HepG2 (cell line): ENCODE data around the gene WDR54. TPM values are rescaled to one million over a fixed set of nuclear protein-coding genes. Genes with fewer than 3 reads are reported as not detected.

Experiments used
- ATF1 ChIP-seq: IDR thresholded peaks from 2 replicates; pipeline ENCODE4 v1.6.1; 2016; ENCODE audit warnings: mild to moderate bottlenecking, control low read depth
- DNMT3B ChIP-seq: conservative IDR thresholded peaks from 2 replicates; pipeline ENCODE4 v1.6.1; 2016; ENCODE audit warnings: missing biosample characterization, control low read depth
- HNF1B ChIP-seq: sonication (generic); formaldehyde crosslinking; IDR thresholded peaks from 2 replicates; pipeline ENCODE4 v1.5.1; 2020; ENCODE audit warnings: mild to moderate bottlenecking, moderate library complexity, missing genetic modification reagents
- HOMEZ ChIP-seq: IDR thresholded peaks from 2 replicates; pipeline ENCODE4 v1.6.1; 2016; ENCODE audit warnings: low read depth
- KLF15 ChIP-seq: sonication (generic); formaldehyde crosslinking; IDR thresholded peaks from 2 replicates; pipeline ENCODE4 v1.8.1; 2023; ENCODE audit warnings: borderline replicate concordance, mild to moderate bottlenecking, inconsistent platforms, missing genetic modification reagents, mixed read lengths
- MTA1 ChIP-seq: sonication (generic); formaldehyde crosslinking; IDR thresholded peaks from 2 replicates; pipeline ENCODE4 v1.4.0; 2020; ENCODE audit warnings: missing genetic modification reagents, mild to moderate bottlenecking, borderline replicate concordance
- NFAT5 ChIP-seq: sonication (generic); formaldehyde crosslinking; IDR thresholded peaks from 2 replicates; pipeline ENCODE4 v1.4.0; 2020; ENCODE audit warnings: missing genetic modification reagents
- PITX1 ChIP-seq: sonication (generic); formaldehyde crosslinking; IDR thresholded peaks from 2 replicates; pipeline ENCODE4 v1.5.1; 2020; ENCODE audit warnings: mild to moderate bottlenecking, missing genetic modification reagents
- SIX1 ChIP-seq: sonication (generic); formaldehyde crosslinking; IDR thresholded peaks from 2 replicates; pipeline ENCODE4 v1.4.0; 2020; ENCODE audit warnings: missing genetic modification reagents, borderline replicate concordance
- TRAFD1 ChIP-seq: sonication (generic); formaldehyde crosslinking; IDR thresholded peaks from 2 replicates; pipeline ENCODE4 v1.5.1; 2020; ENCODE audit warnings: missing genetic modification reagents, mild to moderate bottlenecking, borderline replicate concordance
- ZFP36L1 ChIP-seq: sonication (generic); formaldehyde crosslinking; IDR thresholded peaks from 2 replicates; pipeline ENCODE4 v1.8.0; 2022; ENCODE audit warnings: mild to moderate bottlenecking, missing genetic modification reagents, moderate library complexity
- ZNF17 ChIP-seq: sonication (generic); formaldehyde crosslinking; IDR thresholded peaks from 2 replicates; pipeline ENCODE4 v1.5.0; 2020; ENCODE audit warnings: mild to moderate bottlenecking, missing genetic modification reagents
- ZNF251 ChIP-seq: sonication (generic); formaldehyde crosslinking; IDR thresholded peaks from 2 replicates; pipeline ENCODE4 v1.9.0; 2021; ENCODE audit warnings: mild to moderate bottlenecking, missing genetic modification reagents
- ZNF30 ChIP-seq: sonication (generic); formaldehyde crosslinking; IDR thresholded peaks from 2 replicates; pipeline ENCODE4 v1.5.0; 2020; ENCODE audit warnings: mild to moderate bottlenecking, missing genetic modification reagents
- ZNF430 ChIP-seq: sonication (generic); formaldehyde crosslinking; IDR thresholded peaks from 2 replicates; pipeline ENCODE4 v1.9.0; 2021; ENCODE audit warnings: mild to moderate bottlenecking, missing genetic modification reagents
- ZNF446 ChIP-seq: sonication (generic); formaldehyde crosslinking; IDR thresholded peaks from 2 replicates; pipeline ENCODE4 v1.5.0; 2020; ENCODE audit warnings: mild to moderate bottlenecking, missing genetic modification reagents
- ZNF577 ChIP-seq: sonication (generic); formaldehyde crosslinking; IDR thresholded peaks from 2 replicates; pipeline ENCODE4 v1.4.0; 2020; ENCODE audit warnings: mild to moderate bottlenecking, low read depth, missing genetic modification reagents, borderline replicate concordance
- ZNF777 ChIP-seq: sonication (generic); formaldehyde crosslinking; IDR thresholded peaks from 2 replicates; pipeline ENCODE4 v1.4.0; 2020; ENCODE audit warnings: missing genetic modification reagents
- ZSCAN29 ChIP-seq: sonication (generic); formaldehyde crosslinking; conservative IDR thresholded peaks from 2 replicates; pipeline ENCODE4 v1.4.0; 2020; ENCODE audit warnings: mild to moderate bottlenecking, missing genetic modification reagents
- polyA plus RNA-seq, 8 experiments: library from polyadenylated mRNA; depleted of rRNA in 3 of 8; stranded (reverse) in 7 of 8; unstranded in 1 of 8; fragments of >200 nt; fragmentation: Illumina TruSeq in 4 of 8; extraction: Trizol in 4 of 8; gene quantifications; 2 replicates each; pipeline versions ENCODE4 v1.2.1 to v1.2.3, GENCODE V29; 2011 to 2016; ENCODE audit warnings: low read depth in 4 of 8, missing spikeins in 1 of 8, mixed read lengths in 1 of 8; ENCODE audit not compliant: insufficient read depth in 1 of 8
- total RNA-seq, 5 experiments: library from RNA; depleted of rRNA; stranded (reverse); fragments of >200 nt; fragmentation: Illumina TruSeq; extraction: Trizol; gene quantifications; 2 replicates each; pipeline ENCODE4 v1.2.3, GENCODE V29; 2016; ENCODE audit warnings: low read depth in 1 of 5

Gene WDR54
- total and polyA plus RNA-seq, 2 of the 13 experiments (the other 11 are each of a cell fraction or from before 2014, with no cell fraction given): 2.0 to 17.3 TPM

GRCh38 chr2:74391580-74392448 is 29.7 kb upstream of the WDR54 start (continued):
- peak; percentile 98 for TF ChIP-seq ZNF777 (CRISPR knock-in tag)
- TF ChIP-seq ZNF446 (CRISPR knock-in tag): no peak
- no peak for TF ChIP-seq ZNF577
- TF ChIP-seq DNMT3B: peak; percentile 97; the same call in 1 of the 2 replicates
- TF ChIP-seq ZFP36L1 (CRISPR knock-in tag): no peak; the same call in 1 of the 2 replicates
- TF ChIP-seq TRAFD1: no peak
- no peak for TF ChIP-seq ZNF251 (CRISPR knock-in tag)
- peak; percentile 46 for TF ChIP-seq HNF1B (CRISPR knock-in tag)
- no peak; the same call in 1 of the 2 replicates for TF ChIP-seq ZNF430
- no peak for TF ChIP-seq ATF1 (CRISPR knock-in tag)
- TF ChIP-seq ZNF30 (CRISPR knock-in tag): no peak
- TF ChIP-seq KLF15 (CRISPR knock-in tag): no peak
- TF ChIP-seq ZNF17: no peak
- peak; percentile 75 for TF ChIP-seq PITX1
- 0 out of 2 replicates have a peak, but pooled peaks have one; percentile 57 for TF ChIP-seq SIX1 (CRISPR knock-in tag)
- TF ChIP-seq ZSCAN29 (CRISPR knock-in tag): no peak
- TF ChIP-seq NFAT5 (CRISPR knock-in tag): peak; percentile 46; the same call in 1 of the 2 replicates
- TF ChIP-seq HOMEZ (CRISPR knock-in tag): peak; percentile 64; the same call in 1 of the 2 replicates
- TF ChIP-seq MTA1 (CRISPR knock-in tag): peak; percentile 59; the same call in 1 of the 2 replicates
